HS-5 (cell line): ENCODE measurements around the gene ZNF687.

Experiments used
- DNase-seq: peaks from one replicate; pipeline ENCODE4 v3.0.0-alpha.2; 2012; ENCODE audit warnings: low read depth

The ZNF687 gene

DNA sequence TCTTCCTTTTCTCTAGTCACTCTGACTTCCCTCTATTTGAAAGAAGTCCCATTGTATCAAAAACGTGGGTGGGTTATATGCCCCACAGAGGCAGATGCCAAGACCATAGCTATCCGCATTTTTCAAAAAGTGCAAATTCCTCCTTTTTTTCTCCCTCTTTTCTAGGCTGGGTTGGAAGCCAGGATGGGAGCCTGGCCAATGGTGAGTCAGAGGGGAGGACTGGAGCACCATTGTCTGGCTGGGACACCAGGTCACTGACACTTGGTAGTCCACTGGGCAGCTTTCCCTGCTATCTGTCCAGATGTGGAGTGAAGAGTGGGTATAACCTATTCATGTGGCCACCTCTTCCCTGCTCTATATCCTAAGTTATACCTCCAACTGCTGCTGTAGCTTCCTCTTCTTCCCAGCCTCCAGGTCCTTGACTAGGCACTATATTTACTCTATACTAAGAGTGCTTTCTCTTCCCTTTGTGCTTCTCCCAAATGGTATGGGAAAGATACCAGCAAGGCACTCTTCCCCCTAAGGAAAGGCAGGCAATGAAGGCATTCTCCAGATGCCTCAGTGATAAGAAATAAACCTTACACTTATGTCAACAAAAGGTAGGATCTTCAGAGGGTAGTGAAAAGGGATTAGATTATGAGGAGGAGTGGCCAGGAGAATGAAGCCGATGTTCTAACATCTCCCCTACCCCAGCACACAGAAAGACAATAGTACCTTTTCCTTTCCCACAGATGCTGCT lies 32.2 kb downstream of the ZNF687 start:
- DNase-seq: peak; percentile 67

- DNase-seq: no peak
Measured at GRCh38 chr1:151315565-151316235, 33.6 kb downstream of the ZNF687 start.

GRCh38 chr1:151318975-151319374 lies 36.9 kb downstream of the ZNF687 start:
- no peak for DNase-seq

GRCh38 chr1:151324390-151324930 lies 42.4 kb downstream of the ZNF687 start:
- no peak for DNase-seq

- no peak for DNase-seq
Measured at GRCh38 chr1:151325231-151325630, 43.1 kb downstream of the ZNF687 start.

DNA sequence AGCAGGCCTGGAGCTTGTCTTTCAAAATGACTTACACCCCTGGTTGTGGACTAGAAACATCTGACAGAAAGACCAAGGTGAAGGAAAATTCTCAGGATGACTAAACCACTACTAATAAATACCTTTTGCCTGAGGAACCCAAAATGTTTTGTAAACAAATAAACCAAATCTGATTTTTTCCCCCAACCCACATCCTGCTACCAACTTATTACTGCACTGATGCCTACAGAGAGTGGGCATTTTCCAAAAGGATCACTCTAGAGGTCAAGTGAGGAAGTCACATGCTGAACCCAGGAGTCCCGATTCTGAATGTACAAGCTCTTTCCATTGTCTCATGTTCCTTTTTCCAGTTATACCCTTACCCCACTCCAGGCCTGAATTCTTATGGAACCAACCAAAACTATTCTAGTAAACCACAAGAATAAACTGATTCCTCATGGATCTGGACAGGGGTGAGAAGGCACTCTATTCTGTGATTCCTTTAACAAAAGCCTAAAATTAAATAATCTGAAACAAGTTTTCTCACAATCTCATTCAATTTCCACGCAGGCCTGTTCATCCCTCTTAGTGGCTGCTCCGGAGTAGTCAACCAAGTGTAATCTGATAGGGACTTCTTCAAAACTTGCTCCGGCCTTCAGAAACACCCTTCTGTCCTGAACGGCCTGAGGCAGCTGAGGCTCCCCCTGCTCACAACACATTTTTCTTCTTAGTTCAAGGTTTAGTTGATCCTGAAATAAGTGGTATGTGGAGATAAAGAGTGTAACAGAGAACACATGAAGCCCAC lies 43.7 kb downstream of the ZNF687 start:
- no peak for DNase-seq

DNA sequence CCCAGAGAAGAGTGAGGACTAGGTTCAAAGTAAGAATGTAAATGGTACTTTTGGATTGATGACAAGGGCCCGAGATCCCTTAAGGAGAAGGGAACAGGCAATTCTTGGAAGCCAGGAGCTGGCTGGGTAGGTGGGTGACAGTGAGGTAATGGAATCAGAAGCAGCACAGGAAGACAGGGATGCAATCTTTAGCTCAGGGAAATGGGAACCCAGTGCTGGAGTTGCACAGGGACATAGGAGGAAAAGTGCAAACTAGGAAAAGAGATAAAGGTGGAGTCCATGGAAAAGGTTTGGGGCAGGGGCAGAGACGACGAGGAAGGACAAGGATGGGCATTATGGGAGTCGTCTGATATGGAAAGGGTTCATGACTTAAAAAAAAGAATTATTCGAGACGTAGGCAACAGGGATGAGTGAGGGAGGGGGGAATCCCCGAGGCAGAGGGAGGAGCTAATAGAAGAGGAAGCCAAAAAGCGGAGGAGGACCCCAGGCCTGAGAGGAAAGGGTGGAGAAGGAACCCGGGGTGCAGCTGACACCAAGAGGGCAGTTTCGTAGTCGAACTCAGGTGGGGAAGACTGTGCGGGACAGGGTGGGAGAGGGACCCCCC lies 44.6 kb downstream of the ZNF687 start:
- DNase-seq: no peak

GRCh38 chr1:151327223-151327902 lies 45.3 kb downstream of the ZNF687 start, which contains the start of gene PI4KB:
Gene PI4KB (minus strand): TSS chr1:151327416. CDS start chr1:151316481, 10,935 bp downstream.
- peak; percentile 96 for DNase-seq

DNA sequence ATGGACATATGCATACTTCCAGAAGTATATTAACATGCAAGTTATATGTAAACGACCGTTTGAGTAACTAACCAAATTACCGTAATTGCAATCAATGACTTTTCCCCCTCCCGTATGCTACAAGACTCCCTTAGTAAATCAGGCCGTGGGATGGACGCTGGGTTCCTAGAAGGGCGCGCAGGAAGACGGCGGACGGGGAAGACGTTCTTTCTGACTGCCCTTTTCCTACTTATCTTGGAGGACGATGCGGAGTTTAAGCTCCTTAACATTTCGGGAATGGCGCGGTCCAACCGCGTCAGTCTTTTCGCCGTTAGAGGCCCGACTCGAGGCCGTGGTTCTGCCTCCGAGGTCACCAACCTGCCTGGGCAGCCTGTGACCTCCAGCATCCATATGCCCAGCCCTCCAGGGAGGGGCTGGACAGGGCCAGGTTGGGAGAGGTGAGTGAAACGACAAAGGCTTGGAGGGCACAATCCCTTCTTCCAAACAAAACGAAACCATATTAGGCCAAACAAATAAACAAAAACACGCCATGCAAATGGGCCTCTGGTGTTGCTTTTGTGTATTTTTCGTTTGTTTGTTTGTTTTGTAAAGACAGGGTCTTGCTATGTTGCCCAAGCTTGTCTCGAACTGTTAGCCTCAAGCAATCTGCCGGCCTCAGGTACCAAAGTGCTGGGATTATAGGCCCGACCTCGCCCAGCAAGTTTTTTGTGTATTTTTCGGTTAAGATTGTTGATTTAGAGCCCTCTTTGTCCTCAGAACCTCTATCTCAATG lies 46.0 kb downstream of the ZNF687 start:
- DNase-seq: no peak

DNA sequence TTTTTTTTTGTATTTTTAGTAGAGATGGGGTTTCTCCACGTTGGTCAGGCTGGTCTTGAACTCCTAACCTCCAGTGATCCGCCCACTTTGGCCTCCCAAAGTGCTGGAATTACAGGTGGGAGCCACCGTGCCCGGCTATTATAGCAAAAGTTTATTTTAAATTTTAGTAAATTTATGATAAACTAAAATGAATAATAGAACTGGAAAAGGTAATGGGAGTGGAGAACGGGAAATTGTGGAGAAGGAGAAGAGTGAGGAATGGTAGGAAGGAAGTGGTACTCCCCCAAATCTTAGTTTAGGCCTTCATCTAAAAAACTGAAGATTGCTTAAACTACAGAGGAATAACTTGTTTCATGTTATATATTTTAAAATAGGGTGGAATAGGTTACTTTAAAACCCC lies 52.7 kb downstream of the ZNF687 start:
- DNase-seq: no peak

DNA sequence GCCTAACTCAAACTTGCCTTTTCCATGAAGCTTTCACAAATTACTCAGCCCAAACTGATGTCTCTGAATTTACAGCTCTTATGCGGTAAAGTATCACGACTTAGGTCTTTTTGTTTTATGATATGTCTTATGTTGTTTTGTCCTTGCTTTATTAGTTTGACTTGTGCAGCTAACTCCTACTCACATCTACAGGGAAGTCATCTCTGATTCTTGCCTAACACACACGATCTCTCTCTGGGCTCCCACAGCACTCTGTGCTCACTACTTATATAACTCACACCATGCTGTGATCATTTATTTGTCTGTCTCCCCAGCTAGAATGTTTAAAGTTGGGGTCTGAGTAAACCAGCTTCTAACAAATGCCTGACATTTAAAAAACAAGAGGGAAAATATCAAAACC lies 54.5 kb downstream of the ZNF687 start:
- DNase-seq: no peak

GRCh38 chr1:151340870-151341754 lies 59.0 kb downstream of the ZNF687 start:
- peak; percentile 65 for DNase-seq
